ENCODE data around the gene CYP2J2.
"Not testable (repeated sequence)": the region's sequence is repeated elsewhere in the genome, so short reads cannot be mapped to it uniquely, and the experiment has no call there.

CYP2J2 gene

DNA sequence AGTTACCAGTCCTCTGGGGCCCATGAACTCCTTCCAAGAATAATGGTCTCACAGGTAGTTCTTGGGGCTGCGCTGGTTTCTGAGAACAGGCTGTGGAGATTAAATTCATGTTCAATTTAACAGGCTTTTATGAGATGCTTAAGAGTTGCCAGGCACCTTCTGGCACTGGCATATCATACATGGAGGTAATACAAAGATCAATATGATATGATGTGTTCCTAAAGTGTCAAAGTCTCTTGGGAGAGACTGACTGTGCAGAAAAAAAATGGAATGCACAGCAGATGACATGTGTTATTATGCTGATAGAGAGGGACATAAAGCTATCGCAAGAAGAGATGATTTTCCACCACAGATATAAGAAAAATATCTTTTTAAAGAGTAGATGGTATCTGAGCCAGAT lies 6.8 kb downstream of the CYP2J2 start:
- no peak for DNase-seq (ENCODE audit: low read depth in 3 of 3)

DNA sequence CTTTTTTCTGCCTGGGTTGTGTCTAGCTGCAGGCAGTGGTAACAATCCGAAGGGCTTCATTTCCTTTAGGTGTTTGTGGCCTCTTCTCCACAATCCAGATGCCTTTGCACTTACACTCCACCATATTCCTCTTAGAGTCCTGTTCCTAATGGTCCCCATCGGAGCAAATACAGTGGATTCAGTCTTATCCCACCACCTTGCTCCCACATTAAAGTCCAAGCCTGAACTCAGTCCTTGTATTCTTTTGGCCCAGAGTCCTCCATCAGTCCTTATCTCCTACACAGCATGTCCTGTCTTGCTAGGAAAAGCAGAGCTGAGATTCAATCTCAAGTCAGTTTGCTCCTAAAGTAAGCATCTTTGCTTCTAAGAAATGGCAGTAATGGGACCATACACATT lies 8.8 kb downstream of the CYP2J2 start:
- DNase-seq (ENCODE audit: low read depth in 3 of 3): no peak

DNA sequence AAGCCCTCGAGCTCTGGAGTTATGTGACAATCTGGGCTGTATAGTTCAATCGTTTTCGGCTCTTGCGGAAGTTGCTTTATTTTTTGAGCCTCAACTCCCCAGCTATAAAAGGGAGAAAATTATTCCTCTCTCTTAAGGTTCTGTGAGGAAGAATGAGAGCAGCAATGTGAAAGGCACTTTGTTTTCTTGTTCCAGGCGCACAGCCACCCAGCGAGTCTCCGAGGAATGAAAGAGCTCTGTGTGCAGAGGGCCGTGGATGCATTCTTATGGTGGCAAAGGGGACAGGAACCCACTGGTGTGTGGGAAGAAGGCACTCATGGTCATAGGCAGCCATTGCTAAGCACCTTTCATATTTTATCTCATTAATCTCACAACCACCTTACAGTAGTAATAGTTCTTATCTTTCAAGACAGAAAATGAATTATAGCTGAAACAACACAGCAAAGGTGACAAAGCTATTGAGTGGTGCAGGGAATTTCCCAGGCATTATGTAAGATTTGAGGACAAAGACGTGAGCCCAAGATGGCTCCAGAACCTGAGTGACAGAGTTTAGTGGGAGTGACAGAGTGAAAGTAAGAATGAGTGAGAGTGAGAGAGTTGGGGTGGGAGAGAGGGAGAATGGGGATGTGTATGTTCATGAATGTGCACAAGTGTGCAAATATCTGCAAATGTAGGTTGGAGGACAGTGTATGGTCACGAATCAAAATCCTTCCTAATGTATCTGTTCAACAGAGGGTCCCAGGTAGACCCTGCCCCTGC lies 9.4 kb downstream of the CYP2J2 start:
- no peak for DNase-seq (ENCODE audit: low read depth in 3 of 3)

DNA sequence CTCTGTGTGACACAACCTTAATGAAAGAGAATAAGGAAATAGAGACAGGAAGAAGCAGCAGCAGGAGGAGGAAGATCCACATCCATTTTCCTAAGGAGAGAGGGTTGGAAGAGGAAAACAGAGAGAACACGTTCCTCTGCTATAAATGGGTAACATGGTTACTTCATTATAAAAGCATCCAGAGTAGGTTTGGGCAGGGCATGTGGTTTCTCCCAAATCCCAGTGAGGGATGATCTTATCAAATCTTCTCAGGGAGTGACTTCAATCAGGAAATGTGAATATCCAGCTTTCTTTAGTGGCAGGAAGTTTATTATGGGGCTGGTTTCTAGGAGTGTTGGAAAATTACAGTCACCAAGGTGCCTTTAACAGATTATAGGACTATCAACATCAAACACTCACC lies 11.1 kb downstream of the CYP2J2 start:
- DNase-seq (ENCODE audit: low read depth in 3 of 3): no peak

DNA sequence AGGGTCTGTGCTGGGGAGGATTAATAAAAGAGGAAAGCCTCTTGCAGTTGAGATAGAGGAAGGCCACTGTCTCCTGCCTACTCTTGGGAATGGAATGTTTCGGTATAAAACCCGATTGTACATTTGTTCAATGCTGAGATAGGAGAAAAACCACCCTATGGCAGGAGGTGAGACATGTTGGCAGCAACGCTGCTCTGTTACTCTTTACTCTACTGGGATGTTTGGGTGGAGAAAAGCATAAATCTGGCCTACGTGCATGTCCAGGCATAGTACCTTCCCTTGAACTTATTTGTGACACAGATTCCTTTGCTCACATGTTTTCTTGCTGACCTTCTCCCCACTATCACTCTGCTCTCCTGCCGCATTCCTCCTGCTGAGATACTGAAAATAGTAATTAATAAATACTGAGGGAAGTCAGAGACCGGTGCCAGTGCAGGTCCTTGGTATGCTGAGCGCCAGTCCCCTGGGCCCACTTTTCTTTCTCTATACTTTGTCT lies 11.7 kb downstream of the CYP2J2 start:
- DNase-seq (ENCODE audit: low read depth in 3 of 3): not testable (repeated sequence)

DNA sequence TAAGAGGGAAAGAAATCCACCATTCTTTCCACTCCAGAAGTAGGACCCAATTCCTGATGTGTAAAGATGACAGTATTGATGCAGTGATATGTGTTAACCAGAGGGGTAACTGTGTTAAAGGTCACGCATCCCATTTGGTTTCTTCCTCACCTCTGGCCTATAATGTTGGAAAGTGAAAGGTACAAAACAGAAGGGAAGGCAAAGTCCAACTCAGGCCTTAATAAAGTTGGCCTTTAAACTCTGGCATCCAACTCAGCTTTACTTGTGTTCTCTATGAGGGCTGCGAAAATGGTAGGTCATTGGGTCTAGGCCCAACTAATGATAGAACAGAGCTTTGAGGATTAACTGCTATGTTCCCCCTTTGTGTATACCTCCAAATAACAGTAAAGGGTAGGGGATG lies 17.9 kb downstream of the CYP2J2 start:
- DNase-seq (ENCODE audit: low read depth in 3 of 3): no peak

DNA sequence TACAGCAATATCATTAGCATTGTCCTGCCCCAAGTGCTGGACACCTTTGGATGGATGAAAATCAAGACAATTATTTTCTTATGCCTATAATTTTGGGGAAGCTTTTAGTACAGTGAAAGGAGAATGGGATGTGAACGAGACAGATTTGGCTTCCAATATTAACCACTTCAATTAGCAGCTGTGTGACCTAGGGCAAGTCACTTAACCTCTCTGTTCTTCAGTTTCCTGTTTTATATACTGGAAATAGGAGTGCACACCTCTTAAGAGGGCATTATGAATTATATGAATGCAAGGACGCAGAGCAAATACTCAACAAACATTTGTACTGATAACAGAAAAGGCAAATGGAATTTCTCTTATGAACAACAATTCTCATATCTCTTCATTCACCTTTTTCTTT lies 18.5 kb downstream of the CYP2J2 start:
- DNase-seq (ENCODE audit: low read depth in 3 of 3): no peak

DNA sequence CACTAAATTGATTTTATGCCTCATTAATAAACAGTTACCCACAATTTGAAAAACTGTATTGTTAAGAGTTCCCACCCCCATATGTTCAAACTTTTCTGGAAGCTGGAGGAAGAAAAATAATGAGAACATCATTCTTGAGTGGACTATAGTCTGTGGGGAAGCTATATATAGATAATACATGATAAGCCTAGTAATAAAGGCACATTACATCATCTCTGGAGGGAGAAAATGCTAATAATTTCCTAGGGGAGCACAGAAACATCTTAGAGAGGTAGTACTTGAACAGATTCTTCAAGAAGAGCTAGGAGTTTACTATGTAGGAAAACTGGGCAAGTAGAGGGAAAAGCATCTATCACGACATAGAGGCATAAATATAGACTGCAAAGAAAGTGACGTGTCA lies 19.6 kb downstream of the CYP2J2 start:
- no peak for DNase-seq (ENCODE audit: low read depth in 3 of 3)

DNA sequence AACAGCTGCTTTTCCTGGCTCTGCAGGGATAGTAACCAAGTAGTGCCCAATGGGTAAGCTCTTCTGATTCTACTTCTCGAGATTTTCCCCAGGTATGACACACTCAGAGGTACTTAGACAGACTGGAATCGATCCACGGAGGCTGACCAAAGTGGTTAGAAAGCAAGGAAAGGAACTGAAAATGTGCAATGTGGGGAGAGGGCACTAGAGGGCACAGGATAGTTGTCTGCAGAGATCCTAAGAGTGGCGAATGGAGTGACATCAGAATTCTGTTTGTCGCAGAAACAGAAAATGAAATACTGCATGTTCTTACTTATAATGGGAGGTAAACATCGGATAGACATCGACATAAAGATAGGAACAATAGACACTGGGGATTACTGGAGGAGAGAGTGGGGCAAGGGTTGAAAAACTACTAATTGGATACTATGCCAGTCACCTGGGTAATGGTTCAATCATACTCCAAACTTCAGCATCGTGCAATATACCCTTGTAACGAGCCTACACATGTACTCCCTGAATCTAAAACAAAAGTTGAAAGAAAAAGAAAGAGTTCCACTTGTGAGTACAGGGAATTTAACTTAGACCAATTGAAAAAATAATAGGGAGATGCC lies 23.3 kb downstream of the CYP2J2 start:
- no peak for DNase-seq (ENCODE audit: low read depth in 3 of 3)

DNA sequence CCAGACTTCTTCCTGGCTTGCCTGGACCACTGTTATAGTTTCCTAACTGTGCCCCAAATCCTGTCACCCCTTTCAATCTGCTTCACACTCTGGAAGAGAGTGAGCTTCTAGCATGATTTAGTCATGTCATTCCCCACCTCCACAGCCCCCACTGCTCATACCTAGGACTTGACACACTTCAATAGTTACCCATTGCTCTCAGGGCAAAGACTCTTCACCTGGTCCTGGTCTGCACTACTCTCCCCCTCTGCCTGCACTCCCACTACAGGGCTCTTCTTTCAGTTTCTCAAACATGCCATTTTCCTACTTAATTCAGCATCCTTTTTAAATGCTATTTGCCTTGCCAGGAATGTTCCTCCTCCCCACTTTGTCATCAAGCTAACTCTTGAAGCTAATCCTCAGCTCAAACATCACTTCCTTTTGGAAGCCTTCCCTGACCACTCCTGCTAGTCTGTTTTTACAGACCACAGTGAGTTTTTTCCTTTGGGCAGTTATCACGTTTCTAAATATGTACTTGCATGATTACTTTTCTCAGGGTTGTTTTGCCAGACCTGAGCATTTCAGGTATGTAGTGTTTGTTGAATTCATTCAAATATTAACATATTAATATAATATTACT lies 24.7 kb downstream of the CYP2J2 start:
- no peak for DNase-seq (ENCODE audit: low read depth in 3 of 3)

DNA sequence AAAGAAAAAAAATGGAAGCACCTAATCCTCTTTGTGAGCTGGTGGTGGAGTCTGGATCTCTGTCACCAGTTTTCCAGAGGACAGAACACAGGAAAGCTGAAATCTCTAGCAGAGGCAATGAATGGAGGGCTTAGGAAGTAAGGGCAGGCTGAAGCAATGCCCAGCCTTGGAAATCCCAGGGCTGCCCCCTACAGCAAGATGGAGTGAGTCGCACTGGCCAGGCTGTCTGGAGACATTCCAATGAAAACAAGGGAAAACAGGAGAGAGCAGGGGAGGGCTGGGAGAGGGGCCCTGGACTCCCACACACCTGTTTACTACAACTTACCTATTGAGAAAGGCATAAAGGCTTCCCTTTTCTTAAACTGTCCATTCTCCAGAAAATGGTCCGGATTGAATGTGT lies 25.9 kb downstream of the CYP2J2 start:
- DNase-seq (ENCODE audit: low read depth in 3 of 3): no peak

DNA sequence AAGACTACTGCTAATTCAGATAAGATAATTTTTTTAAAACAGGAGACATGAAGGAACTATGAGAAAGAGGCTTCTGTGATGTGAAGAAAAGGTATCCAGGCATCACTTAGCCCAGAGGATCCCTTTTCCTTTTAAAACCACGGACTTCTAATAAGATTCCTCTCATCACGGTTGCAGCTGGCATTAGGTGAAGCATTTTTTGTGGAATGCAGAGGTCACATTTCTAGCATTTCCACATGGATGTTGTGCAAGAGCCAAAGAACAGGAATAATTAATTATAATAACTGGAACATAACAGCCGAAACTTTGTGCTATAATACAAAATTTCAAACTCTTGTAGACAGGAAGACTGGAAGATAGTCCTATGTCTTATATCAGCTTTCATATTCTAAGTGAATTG lies 27.6 kb downstream of the CYP2J2 start:
- DNase-seq (ENCODE audit: low read depth in 3 of 3): no peak

DNA sequence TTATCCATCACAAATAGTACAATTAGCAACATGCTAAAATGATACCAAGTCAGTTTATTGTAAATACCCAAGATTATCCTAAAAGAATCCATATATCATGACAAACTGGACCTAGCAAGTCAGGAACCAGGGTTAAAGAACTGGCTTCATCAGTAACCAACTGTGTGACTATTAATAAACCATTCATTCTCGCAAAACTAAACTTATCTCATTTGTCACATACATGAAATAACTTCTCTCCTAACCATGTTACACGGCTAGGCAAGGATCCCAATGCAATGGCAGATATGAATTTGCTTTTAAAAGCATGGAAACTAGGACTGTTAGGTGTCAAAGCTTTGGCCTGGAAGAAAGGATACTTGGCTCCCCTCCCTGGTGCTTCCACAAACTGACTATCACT lies 29.4 kb downstream of the CYP2J2 start:
- DNase-seq (ENCODE audit: low read depth in 3 of 3): no peak

DNA sequence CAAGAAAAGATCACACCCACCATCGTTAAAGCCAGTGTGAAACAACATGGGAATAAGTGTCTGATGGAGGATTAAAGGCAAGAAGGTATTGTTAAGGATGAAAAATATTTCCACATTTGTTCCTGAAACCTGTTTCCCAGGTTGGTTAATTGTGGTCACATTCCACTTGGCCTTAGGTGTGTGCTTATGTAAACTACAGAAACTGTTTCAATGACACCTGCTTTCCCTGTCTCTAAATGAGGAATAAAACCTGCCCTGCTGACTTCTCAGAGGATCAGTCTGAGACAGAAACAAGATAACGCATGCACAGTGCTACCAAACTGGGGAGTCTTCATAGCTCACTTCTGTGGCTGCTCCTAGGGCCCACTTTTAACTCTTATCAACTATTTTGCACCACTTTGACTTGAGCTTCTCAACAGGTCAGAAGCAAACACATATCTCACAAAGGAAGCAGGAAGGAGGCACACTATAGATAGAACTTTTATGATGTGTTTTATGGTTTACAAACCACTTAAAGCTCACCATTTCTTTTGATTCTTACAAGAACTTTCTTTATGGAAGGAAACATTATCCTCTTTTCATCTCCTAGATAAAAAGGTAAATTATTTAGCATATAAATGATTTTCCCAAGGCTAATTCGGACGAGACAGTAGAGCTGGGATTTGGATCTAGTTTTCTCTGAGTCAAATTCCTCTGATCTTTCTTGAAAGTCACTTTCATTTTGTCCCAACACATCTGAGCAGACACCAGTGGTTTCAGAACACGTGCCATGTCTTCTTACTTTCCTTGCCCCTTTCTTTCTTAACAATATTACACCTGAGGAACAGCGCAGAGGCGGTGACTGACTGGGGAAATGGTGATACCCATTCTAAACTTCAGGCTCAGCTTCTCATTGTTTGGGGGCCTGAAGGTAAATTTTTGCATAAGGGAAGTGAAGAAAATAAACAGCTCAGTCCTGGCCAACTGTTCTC lies 33.4 kb downstream of the CYP2J2 start:
- DNase-seq (ENCODE audit: low read depth in 3 of 3): no peak

DNA sequence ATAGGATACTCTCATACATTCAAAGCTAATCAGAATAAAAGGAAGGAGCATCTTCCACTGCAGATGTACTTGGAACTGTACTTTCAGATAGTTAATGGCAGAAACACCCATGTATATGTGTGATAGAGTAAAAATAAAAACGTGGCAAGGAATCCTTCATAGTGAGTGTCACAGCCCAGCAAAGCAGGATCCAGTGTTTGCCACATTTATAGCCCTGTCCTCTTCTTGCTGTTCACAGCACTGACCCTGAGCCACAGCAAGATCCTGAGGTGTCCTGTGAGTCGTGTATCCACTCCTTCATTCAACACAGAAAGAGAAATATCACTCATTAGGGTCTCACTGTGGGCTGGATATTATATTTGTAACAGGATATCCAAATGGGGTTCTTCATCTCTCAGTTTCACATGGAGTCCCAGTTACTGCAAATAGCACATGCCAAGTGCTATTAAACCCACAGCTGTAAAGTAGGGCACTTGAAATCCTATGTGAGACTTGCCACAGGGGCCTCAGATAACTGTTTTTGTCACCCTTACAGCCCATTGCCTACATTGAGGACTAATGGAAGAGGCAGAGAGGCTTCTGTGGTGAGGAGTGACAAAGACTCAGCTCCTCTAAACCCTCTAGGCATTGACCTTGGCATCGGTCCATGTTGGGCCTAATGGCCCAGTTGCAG lies 41.3 kb downstream of the CYP2J2 start:
- no peak for DNase-seq (ENCODE audit: low read depth in 3 of 3)

DNA sequence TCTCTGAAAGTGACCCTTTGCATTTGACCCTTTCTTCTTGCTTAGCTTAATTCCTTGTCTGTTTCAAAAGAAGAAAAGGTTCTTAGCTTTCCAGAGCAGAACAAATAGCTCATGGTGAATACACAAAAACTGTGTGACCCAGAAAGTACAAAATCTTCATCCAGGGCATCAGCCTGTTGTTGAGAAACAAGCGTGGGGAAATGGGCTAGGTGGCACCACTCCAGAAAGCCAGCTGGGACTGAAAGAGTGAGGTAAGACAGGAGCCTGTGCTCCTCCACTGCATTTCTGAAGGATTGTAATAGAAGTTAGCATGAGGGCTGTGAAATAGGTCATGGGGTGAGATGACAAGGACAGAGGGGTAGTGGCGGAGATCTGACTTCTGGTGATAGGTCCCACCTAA lies 45.8 kb downstream of the CYP2J2 start:
- DNase-seq (ENCODE audit: low read depth in 3 of 3): no peak

DNA sequence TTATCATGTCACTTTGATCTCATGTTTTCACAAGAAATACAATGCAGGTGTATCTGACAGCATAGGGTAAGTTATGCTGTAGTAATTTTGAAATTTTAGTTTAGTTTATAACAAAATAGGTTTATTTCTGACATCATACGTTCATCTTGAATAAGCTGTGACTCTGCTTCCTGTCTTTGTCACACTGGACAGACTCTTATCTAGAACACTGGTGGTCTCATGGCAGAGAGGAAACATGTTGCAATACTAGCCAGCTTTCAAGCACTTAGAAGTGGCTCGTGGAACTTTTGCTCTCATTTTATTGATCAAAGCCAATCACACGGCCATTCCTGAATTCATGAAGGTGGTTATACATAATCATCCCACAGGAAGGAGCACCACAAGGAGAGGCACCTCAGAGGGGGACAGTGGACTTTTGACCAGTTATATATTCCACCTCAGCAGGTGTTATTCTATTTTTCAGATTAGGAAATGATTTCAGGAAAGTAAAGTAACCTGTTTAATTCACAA lies 46.5 kb downstream of the CYP2J2 start:
- DNase-seq (ENCODE audit: low read depth in 3 of 3): no peak

DNA sequence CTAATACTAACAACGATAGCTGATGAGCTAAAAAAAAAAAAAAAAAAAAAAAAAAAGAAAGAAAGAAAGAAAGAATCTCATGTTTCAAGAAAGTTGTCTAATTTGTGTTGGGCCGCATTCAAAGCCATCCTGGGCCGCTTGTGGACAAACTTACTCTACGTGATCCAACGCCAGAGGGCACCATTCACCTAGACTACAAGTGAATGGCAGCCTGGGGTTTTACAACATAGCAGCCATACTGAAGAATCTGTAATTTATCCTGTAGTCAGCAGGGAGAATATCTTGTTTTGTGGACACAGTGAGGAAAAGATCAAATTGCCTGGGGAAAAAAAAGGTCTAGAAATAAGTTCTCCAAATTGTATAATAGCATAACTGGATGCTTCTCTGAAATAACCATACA lies 47.0 kb downstream of the CYP2J2 start:
- peak in 2 of 3 experiments; percentile 5 to 32 for DNase-seq (ENCODE audit: low read depth in 3 of 3)

DNA sequence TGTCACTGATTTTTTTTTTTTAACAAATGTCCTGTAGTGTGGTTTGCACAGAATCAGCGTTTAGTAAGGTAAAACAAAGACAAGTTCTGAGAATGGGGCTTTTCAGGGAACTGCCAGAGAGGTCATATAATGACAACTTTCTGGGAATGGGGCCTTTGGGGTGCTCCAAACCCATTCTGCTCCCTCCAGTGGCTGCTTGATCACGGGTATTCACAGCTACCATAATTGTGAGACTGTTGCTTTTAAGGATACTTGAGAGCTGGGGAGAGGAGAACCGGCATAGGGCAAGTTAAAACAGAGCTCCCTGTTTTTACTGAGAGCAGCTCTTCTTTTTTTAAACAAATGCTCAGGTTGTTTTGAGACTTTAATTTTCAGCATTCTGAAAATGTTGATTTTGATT lies 48.2 kb downstream of the CYP2J2 start:
- DNase-seq (ENCODE audit: low read depth in 3 of 3): no peak

DNA sequence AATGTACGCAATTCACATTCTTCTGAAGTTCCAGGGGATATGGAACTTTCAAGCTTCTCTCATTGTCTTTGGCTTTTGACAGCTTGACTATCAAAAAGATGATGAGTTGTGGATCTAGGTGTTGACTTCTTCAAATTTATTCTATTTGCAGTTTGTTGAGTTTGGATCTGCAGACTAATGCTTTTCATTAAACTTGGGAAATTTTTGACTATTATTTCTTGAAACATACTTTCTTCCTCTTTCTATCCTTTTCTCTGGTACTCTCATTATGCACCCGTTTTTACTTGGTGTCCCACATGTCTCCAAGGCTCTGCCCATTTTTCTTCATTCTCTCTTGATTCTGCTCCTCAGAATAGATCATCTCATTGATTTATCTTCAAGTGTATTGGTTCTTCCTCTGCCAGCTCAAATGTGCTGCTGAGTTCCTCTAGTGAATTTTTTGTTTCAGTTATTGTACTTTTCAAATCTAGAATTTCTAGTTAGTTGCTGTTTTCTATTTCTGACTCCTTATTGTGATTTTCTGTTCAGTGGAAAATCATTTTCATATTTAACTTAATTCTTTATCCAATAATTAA lies 49.4 kb downstream of the CYP2J2 start:
- DNase-seq (ENCODE audit: low read depth in 3 of 3): no peak

DNA sequence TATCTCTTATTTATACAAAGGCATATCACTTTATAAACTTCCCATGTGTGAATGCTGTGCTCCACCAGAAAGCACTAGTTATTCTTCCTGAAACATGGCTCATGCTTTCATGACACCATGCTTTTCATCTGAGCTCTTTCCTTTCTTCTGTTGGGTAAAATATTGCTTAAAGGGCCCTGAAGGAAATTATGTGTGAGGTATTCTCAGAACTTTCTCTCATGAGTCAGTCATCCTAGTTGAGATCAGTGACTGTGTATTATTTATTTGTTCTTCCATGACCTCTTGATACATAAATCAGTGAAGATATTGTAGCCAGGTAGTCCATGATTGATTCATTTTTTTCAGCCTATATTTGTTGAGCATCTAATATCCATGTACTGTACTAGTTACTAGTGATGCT lies 54.8 kb downstream of the CYP2J2 start:
- DNase-seq (ENCODE audit: low read depth in 3 of 3): no peak
